Inflammatory macrophage (primary cell): ENCODE results near the gene TPCN1.

Experiments
- DNase-seq, 2 donors: peaks; one replicate each; pipeline ENCODE4 v3.0.0-alpha.2; 2020 to 2022

The TPCN1 gene

GRCh38 chr12:113226696-113227568 is 5.7 kb downstream of the TPCN1 start:
- DNase-seq: no peak

GRCh38 chr12:113227686-113228391 is 6.6 kb downstream of the TPCN1 start:
- DNase-seq: no peak

- DNase-seq: no peak
These were observed 7.2 kb downstream of the TPCN1 start for GRCh38 chr12:113228394-113229028.

- DNase-seq: no peak
These were observed 9.3 kb downstream of the TPCN1 start for GRCh38 chr12:113230315-113231234.

GRCh38 chr12:113231235-113232088 is 10.2 kb downstream of the TPCN1 start:
- no peak for DNase-seq

- DNase-seq: peak in 1 of 2 donors; percentile 23
These were observed 11.0 kb downstream of the TPCN1 start for GRCh38 chr12:113232089-113232839.

- DNase-seq: peak; percentile 86 to 88
These were observed 11.7 kb downstream of the TPCN1 start for GRCh38 chr12:113232840-113233585.

GRCh38 chr12:113233967-113234366 is 12.7 kb downstream of the TPCN1 start:
- DNase-seq: no peak

- no peak for DNase-seq
These were observed 13.2 kb downstream of the TPCN1 start for GRCh38 chr12:113234483-113234882.

GRCh38 chr12:113235976-113236375 is 14.7 kb downstream of the TPCN1 start:
- DNase-seq: no peak

- DNase-seq: peak; percentile 48 to 51
These were observed 15.5 kb downstream of the TPCN1 start for GRCh38 chr12:113236539-113237399.

GRCh38 chr12:113237748-113238147 is 16.5 kb downstream of the TPCN1 start:
- DNase-seq: peak in 1 of 2 donors; percentile 20

- no peak for DNase-seq
These were observed 17.0 kb downstream of the TPCN1 start for GRCh38 chr12:113238309-113238708.

- peak in 1 of 2 donors; percentile 19 for DNase-seq
These were observed 18.1 kb downstream of the TPCN1 start for GRCh38 chr12:113239288-113239771.

GRCh38 chr12:113239811-113240331 is 18.6 kb downstream of the TPCN1 start:
- no peak for DNase-seq

- DNase-seq: peak; percentile 52 to 57
These were observed 19.1 kb downstream of the TPCN1 start for GRCh38 chr12:113240395-113240794.

- peak; percentile 46 to 60 for DNase-seq
These were observed 20.1 kb downstream of the TPCN1 start for GRCh38 chr12:113241191-113242025.
